ENCODE results near the gene LYZL1.

Gene LYZL1

GRCh38 chr10:29252811-29253689 lies 35.8 kb upstream of the LYZL1 start:
- Histone ChIP-seq H3K27ac (ENCODE audit: low read depth, low read length) (no peak overlapping the region), H3K9ac (ENCODE audit: low read length) (no peak overlapping the region)

GRCh38 chr10:29253690-29254029 lies 35.2 kb upstream of the LYZL1 start:
- H3K36me3 ChIP-seq (ENCODE audit: control insufficient read depth, insufficient read depth, low read length): no peaks in the 10 kb centered on the region
- H3K27ac ChIP-seq (ENCODE audit: low read depth, low read length): no peak overlapping the region
- peaks cover 10% of the 10 kb centered on the region for H3K4me1 ChIP-seq (ENCODE audit: control insufficient read depth, insufficient read depth, low read length)
- H3K4me3 ChIP-seq (ENCODE audit: low read length): no peak overlapping the region
- H3K27me3 ChIP-seq (ENCODE audit: control insufficient read depth, insufficient read depth, low read length): no peaks in the 10 kb centered on the region
- no peak overlapping the region for H3K9ac ChIP-seq (ENCODE audit: low read length)

More at GRCh38 chr10:29252811-29253689, 35.8 kb upstream of the LYZL1 start:
- no peak overlapping the region for H3K4me3 ChIP-seq (ENCODE audit: low read length)
- no peaks in the 10 kb centered on the region for H3K27me3 ChIP-seq (ENCODE audit: control insufficient read depth, insufficient read depth, low read length)
- peaks cover 9% of the 10 kb centered on the region for H3K4me1 ChIP-seq (ENCODE audit: control insufficient read depth, insufficient read depth, low read length)
- H3K36me3 ChIP-seq (ENCODE audit: control insufficient read depth, insufficient read depth, low read length): no peaks in the 10 kb centered on the region

- H3K9ac ChIP-seq (ENCODE audit: low read length): no peak overlapping the region
Observed at GRCh38 chr10:29254123-29255046, 34.5 kb upstream of the LYZL1 start.

GRCh38 chr10:29255104-29255503 lies 33.8 kb upstream of the LYZL1 start:
- H3K36me3 ChIP-seq (ENCODE audit: control insufficient read depth, insufficient read depth, low read length): no peaks in the 10 kb centered on the region
- peaks cover 10% of the 10 kb centered on the region for H3K4me1 ChIP-seq (ENCODE audit: control insufficient read depth, insufficient read depth, low read length)
- H3K27me3 ChIP-seq (ENCODE audit: control insufficient read depth, insufficient read depth, low read length): no peaks in the 10 kb centered on the region
- H3K4me3 ChIP-seq (ENCODE audit: low read length): no peak overlapping the region
- no peak overlapping the region for H3K27ac ChIP-seq (ENCODE audit: low read depth, low read length)
- no peak overlapping the region for H3K9ac ChIP-seq (ENCODE audit: low read length)

More at GRCh38 chr10:29254123-29255046, 34.5 kb upstream of the LYZL1 start:
- Histone ChIP-seq H3K27ac (ENCODE audit: low read depth, low read length) (no peak overlapping the region), H3K27me3 (ENCODE audit: control insufficient read depth, insufficient read depth, low read length) (no peaks in the 10 kb centered on the region), H3K36me3 (ENCODE audit: control insufficient read depth, insufficient read depth, low read length) (no peaks in the 10 kb centered on the region), H3K4me3 (ENCODE audit: low read length) (no peak overlapping the region), H3K4me1 (ENCODE audit: control insufficient read depth, insufficient read depth, low read length) (peaks cover 10% of the 10 kb centered on the region)

GRCh38 chr10:29256019-29256418 lies 32.9 kb upstream of the LYZL1 start:
- H3K9ac ChIP-seq (ENCODE audit: low read length): no peak overlapping the region
- no peaks in the 10 kb centered on the region for H3K36me3 ChIP-seq (ENCODE audit: control insufficient read depth, insufficient read depth, low read length)
- peaks cover 10% of the 10 kb centered on the region for H3K4me1 ChIP-seq (ENCODE audit: control insufficient read depth, insufficient read depth, low read length)
- H3K27ac ChIP-seq (ENCODE audit: low read depth, low read length): no peak overlapping the region
- no peaks in the 10 kb centered on the region for H3K27me3 ChIP-seq (ENCODE audit: control insufficient read depth, insufficient read depth, low read length)
- H3K4me3 ChIP-seq (ENCODE audit: low read length): no peak overlapping the region

- Histone ChIP-seq H3K4me1 (ENCODE audit: control insufficient read depth, insufficient read depth, low read length) (peaks cover 10% of the 10 kb centered on the region), H3K36me3 (ENCODE audit: control insufficient read depth, insufficient read depth, low read length) (no peaks in the 10 kb centered on the region), H3K4me3 (ENCODE audit: low read length) (no peak overlapping the region), H3K9ac (ENCODE audit: low read length) (no peak overlapping the region), H3K27me3 (ENCODE audit: control insufficient read depth, insufficient read depth, low read length) (no peaks in the 10 kb centered on the region), H3K27ac (ENCODE audit: low read depth, low read length) (no peak overlapping the region)
Observed at GRCh38 chr10:29256586-29256985, 32.3 kb upstream of the LYZL1 start.

GRCh38 chr10:29257106-29257783 lies 31.6 kb upstream of the LYZL1 start:
- no peak overlapping the region for H3K27ac ChIP-seq (ENCODE audit: low read depth, low read length)
- no peaks in the 10 kb centered on the region for H3K27me3 ChIP-seq (ENCODE audit: control insufficient read depth, insufficient read depth, low read length)
- peaks cover 10% of the 10 kb centered on the region for H3K4me1 ChIP-seq (ENCODE audit: control insufficient read depth, insufficient read depth, low read length)
- H3K9ac ChIP-seq (ENCODE audit: low read length): no peak overlapping the region
- H3K36me3 ChIP-seq (ENCODE audit: control insufficient read depth, insufficient read depth, low read length): no peaks in the 10 kb centered on the region
- H3K4me3 ChIP-seq (ENCODE audit: low read length): no peak overlapping the region

- H3K27me3 ChIP-seq (ENCODE audit: control insufficient read depth, insufficient read depth, low read length): no peaks in the 10 kb centered on the region
- H3K4me1 ChIP-seq (ENCODE audit: control insufficient read depth, insufficient read depth, low read length): peaks cover 10% of the 10 kb centered on the region
- no peaks in the 10 kb centered on the region for H3K36me3 ChIP-seq (ENCODE audit: control insufficient read depth, insufficient read depth, low read length)
- H3K9ac ChIP-seq (ENCODE audit: low read length): no peak overlapping the region
- H3K27ac ChIP-seq (ENCODE audit: low read depth, low read length): no peak overlapping the region
- no peak overlapping the region for H3K4me3 ChIP-seq (ENCODE audit: low read length)
Observed at GRCh38 chr10:29257784-29258135, 31.1 kb upstream of the LYZL1 start.

- no peaks in the 10 kb centered on the region for H3K36me3 ChIP-seq (ENCODE audit: control insufficient read depth, insufficient read depth, low read length)
- no peak overlapping the region for H3K4me3 ChIP-seq (ENCODE audit: low read length)
- H3K4me1 ChIP-seq (ENCODE audit: control insufficient read depth, insufficient read depth, low read length): peaks cover 10% of the 10 kb centered on the region
- H3K9ac ChIP-seq (ENCODE audit: low read length): no peak overlapping the region
- no peaks in the 10 kb centered on the region for H3K27me3 ChIP-seq (ENCODE audit: control insufficient read depth, insufficient read depth, low read length)
- no peak overlapping the region for H3K27ac ChIP-seq (ENCODE audit: low read depth, low read length)
Observed at GRCh38 chr10:29259498-29259897, 29.4 kb upstream of the LYZL1 start.

GRCh38 chr10:29263506-29263905 lies 25.4 kb upstream of the LYZL1 start:
- Histone ChIP-seq H3K27ac (ENCODE audit: low read depth, low read length) (no peak overlapping the region), H3K4me3 (ENCODE audit: low read length) (no peak overlapping the region), H3K4me1 (ENCODE audit: control insufficient read depth, insufficient read depth, low read length) (no peaks in the 10 kb centered on the region), H3K9ac (ENCODE audit: low read length) (no peak overlapping the region), H3K27me3 (ENCODE audit: control insufficient read depth, insufficient read depth, low read length) (no peaks in the 10 kb centered on the region), H3K36me3 (ENCODE audit: control insufficient read depth, insufficient read depth, low read length) (no peaks in the 10 kb centered on the region)

GRCh38 chr10:29265210-29265768 lies 23.6 kb upstream of the LYZL1 start:
- Histone ChIP-seq H3K4me3 (ENCODE audit: low read length) (no peak overlapping the region), H3K9ac (ENCODE audit: low read length) (no peak overlapping the region)

GRCh38 chr10:29266641-29267040 lies 22.2 kb upstream of the LYZL1 start:
- H3K36me3 ChIP-seq (ENCODE audit: control insufficient read depth, insufficient read depth, low read length): no peaks in the 10 kb centered on the region
- no peak overlapping the region for H3K27ac ChIP-seq (ENCODE audit: low read depth, low read length)
- no peaks in the 10 kb centered on the region for H3K4me1 ChIP-seq (ENCODE audit: control insufficient read depth, insufficient read depth, low read length)
- H3K9ac ChIP-seq (ENCODE audit: low read length): no peak overlapping the region
- no peak overlapping the region for H3K4me3 ChIP-seq (ENCODE audit: low read length)
- H3K27me3 ChIP-seq (ENCODE audit: control insufficient read depth, insufficient read depth, low read length): no peaks in the 10 kb centered on the region

More at GRCh38 chr10:29265210-29265768, 23.6 kb upstream of the LYZL1 start:
- Histone ChIP-seq H3K4me1 (ENCODE audit: control insufficient read depth, insufficient read depth, low read length) (no peaks in the 10 kb centered on the region), H3K27ac (ENCODE audit: low read depth, low read length) (no peak overlapping the region), H3K36me3 (ENCODE audit: control insufficient read depth, insufficient read depth, low read length) (no peaks in the 10 kb centered on the region), H3K27me3 (ENCODE audit: control insufficient read depth, insufficient read depth, low read length) (no peaks in the 10 kb centered on the region)

Data from rectal smooth muscle tissue (tissue), 1 donor.